ENCODE results near the gene LTN1. TPM values are rescaled to one million over a fixed set of nuclear protein-coding genes. Genes with fewer than 3 reads are reported as not detected.

Gene LTN1
- total and polyA plus RNA-seq, 2 of the 13 experiments (the other 11 are each of a cell fraction or from before 2014, with no cell fraction given) = 6.7 to 24.6 TPM

DNA sequence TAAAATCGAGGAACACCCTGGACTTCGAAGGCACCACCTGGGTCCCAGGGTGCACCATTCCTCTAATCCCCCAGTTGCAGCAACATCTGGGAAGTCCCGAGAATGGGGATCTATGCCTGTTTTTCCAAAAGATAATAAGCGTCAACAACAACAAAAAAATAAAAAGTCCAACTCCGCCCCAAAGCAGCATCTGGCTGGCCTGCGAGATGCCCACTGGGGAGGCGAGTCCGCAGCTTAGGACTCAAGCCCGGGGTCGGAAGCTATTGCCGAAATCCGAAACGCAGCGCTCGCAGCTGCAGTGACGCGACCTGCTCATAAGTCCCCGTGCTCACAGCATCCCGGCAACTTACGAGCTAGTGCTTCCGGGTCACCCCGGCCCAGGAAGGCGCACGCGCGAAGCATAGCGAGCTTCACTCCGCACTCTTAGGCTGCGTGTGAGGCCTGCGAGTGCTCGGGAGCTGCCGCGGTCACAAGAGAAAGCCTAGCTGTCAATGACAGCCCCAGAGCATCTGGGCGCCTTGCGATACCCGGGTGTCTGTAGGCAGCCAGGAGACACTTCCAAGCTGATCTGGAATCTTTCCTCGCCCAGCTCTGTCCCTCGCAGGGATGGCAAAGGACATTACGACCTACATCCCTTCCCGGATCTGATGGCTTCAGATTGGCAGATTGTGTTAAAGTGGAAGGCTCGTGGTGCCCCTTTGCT lies 9.9 kb upstream of the LTN1 start (continued):
- TF ChIP-seq, protein P1, sequence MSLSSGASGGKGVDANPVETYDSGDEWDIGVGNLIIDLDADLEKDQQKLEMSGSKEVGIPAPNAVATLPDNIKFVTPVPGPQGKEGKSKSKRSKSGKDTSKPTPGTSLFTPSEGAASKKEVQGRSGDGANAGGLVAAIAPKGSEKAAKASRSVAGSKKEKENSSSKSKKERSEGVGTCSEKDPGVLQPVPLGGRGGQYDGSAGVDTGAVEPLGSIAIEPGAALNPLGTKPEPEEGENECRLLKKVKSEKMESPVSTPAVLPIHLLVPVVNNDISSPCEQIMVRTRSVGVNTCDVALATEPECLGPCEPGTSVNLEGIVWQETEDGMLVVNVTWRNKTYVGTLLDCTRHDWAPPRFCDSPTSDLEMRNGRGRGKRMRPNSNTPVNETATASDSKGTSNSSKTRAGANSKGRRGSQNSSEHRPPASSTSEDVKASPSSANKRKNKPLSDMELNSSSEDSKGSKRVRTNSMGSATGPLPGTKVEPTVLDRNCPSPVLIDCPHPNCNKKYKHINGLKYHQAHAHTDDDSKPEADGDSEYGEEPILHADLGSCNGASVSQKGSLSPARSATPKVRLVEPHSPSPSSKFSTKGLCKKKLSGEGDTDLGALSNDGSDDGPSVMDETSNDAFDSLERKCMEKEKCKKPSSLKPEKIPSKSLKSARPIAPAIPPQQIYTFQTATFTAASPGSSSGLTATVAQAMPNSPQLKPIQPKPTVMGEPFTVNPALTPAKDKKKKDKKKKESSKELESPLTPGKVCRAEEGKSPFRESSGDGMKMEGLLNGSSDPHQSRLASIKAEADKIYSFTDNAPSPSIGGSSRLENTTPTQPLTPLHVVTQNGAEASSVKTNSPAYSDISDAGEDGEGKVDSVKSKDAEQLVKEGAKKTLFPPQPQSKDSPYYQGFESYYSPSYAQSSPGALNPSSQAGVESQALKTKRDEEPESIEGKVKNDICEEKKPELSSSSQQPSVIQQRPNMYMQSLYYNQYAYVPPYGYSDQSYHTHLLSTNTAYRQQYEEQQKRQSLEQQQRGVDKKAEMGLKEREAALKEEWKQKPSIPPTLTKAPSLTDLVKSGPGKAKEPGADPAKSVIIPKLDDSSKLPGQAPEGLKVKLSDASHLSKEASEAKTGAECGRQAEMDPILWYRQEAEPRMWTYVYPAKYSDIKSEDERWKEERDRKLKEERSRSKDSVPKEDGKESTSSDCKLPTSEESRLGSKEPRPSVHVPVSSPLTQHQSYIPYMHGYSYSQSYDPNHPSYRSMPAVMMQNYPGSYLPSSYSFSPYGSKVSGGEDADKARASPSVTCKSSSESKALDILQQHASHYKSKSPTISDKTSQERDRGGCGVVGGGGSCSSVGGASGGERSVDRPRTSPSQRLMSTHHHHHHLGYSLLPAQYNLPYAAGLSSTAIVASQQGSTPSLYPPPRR (CRISPR knock-in tag; IDR thresholded peaks at IDR 0.05; ENCODE audit: borderline replicate concordance) = peak; percentile 64; the same call in 1 of the 2 replicates
- TF ChIP-seq FIP1L1 (IDR thresholded peaks at IDR 0.05; ENCODE audit: borderline replicate concordance, insufficient read depth, low read depth, low read length) (0 out of 2 replicates have a peak, but pooled peaks have one; percentile 45), ATAD3A (CRISPR knock-in tag; IDR thresholded peaks at IDR 0.05) (no peak), ZNF83 (CRISPR knock-in tag; IDR thresholded peaks at IDR 0.05; ENCODE audit: borderline replicate concordance) (peak; percentile 31; the same call in 1 of the 2 replicates), ZFP62 (CRISPR knock-in tag; IDR thresholded peaks at IDR 0.05) (no peak), ZNF850 (CRISPR knock-in tag; conservative IDR thresholded peaks at IDR 0.05) (no peak), CBX1 (IDR thresholded peaks at IDR 0.05; ENCODE audit: low read depth) (peak; percentile 68), ISX (CRISPR knock-in tag; conservative IDR thresholded peaks at IDR 0.05) (0 out of 2 replicates have a peak, but pooled peaks have one; percentile 27), ZNF724P (CRISPR knock-in tag; IDR thresholded peaks at IDR 0.05; ENCODE audit: borderline replicate concordance) (peak; percentile 66; the same call in 1 of the 2 replicates), RFX5 (IDR thresholded peaks at IDR 0.05; ENCODE audit: low read depth, low read length) (no peak), GTF3A (CRISPR knock-in tag; conservative IDR thresholded peaks at IDR 0.05) (no peak), ZNF558 (CRISPR knock-in tag; IDR thresholded peaks at IDR 0.05; ENCODE audit: borderline replicate concordance) (peak; percentile 72; the same call in 1 of the 2 replicates), CC2D1A (CRISPR knock-in tag; IDR thresholded peaks at IDR 0.05) (no peak), SOX5 (CRISPR knock-in tag; IDR thresholded peaks at IDR 0.05; ENCODE audit: borderline replicate concordance) (peak; percentile 49; the same call in 1 of the 2 replicates), ARNT2 (CRISPR knock-in tag; IDR thresholded peaks at IDR 0.05; ENCODE audit: low read depth) (peak; percentile 75; the same call in 1 of the 2 replicates), ZNF33B (CRISPR knock-in tag; IDR thresholded peaks at IDR 0.05) (0 out of 2 replicates have a peak, but pooled peaks have one; percentile 46), STAG1 (CRISPR knock-in tag; IDR thresholded peaks at IDR 0.05) (no peak), HDAC2 (CRISPR knock-in tag; IDR thresholded peaks at IDR 0.05) (peak; percentile 94)
- TF ChIP-seq, protein P2, sequence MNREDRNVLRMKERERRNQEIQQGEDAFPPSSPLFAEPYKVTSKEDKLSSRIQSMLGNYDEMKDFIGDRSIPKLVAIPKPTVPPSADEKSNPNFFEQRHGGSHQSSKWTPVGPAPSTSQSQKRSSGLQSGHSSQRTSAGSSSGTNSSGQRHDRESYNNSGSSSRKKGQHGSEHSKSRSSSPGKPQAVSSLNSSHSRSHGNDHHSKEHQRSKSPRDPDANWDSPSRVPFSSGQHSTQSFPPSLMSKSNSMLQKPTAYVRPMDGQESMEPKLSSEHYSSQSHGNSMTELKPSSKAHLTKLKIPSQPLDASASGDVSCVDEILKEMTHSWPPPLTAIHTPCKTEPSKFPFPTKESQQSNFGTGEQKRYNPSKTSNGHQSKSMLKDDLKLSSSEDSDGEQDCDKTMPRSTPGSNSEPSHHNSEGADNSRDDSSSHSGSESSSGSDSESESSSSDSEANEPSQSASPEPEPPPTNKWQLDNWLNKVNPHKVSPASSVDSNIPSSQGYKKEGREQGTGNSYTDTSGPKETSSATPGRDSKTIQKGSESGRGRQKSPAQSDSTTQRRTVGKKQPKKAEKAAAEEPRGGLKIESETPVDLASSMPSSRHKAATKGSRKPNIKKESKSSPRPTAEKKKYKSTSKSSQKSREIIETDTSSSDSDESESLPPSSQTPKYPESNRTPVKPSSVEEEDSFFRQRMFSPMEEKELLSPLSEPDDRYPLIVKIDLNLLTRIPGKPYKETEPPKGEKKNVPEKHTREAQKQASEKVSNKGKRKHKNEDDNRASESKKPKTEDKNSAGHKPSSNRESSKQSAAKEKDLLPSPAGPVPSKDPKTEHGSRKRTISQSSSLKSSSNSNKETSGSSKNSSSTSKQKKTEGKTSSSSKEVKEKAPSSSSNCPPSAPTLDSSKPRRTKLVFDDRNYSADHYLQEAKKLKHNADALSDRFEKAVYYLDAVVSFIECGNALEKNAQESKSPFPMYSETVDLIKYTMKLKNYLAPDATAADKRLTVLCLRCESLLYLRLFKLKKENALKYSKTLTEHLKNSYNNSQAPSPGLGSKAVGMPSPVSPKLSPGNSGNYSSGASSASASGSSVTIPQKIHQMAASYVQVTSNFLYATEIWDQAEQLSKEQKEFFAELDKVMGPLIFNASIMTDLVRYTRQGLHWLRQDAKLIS (CRISPR knock-in tag; IDR thresholded peaks at IDR 0.05) = 0 out of 2 replicates have a peak, but pooled peaks have one; percentile 55
- TF ChIP-seq, protein P3, sequence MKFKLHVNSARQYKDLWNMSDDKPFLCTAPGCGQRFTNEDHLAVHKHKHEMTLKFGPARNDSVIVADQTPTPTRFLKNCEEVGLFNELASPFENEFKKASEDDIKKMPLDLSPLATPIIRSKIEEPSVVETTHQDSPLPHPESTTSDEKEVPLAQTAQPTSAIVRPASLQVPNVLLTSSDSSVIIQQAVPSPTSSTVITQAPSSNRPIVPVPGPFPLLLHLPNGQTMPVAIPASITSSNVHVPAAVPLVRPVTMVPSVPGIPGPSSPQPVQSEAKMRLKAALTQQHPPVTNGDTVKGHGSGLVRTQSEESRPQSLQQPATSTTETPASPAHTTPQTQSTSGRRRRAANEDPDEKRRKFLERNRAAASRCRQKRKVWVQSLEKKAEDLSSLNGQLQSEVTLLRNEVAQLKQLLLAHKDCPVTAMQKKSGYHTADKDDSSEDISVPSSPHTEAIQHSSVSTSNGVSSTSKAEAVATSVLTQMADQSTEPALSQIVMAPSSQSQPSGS (CRISPR knock-in tag; IDR thresholded peaks at IDR 0.05) = peak; percentile 87; the same call in 1 of the 2 replicates

Measured in HepG2 (cell line).